ENCODE results near the gene HTT. TPM values are rescaled to one million over a fixed set of nuclear protein-coding genes. Genes with fewer than 3 reads are reported as not detected.
A peak's percentile ranks its signal among the peaks of the same experiment; 100 is the strongest.

HTT gene
- total RNA-seq, 4 donors from 2014 or later: 49.6 to 155 (median 83.1) TPM

- no peaks in the 10 kb centered on the region for H3K27me3 ChIP-seq
- no peak overlapping the region for H3K4me3 ChIP-seq (replicated peaks in 1 of 3)
- 92 to 93% methylated on average over 21 of the region's 21 CpGs for WGBS, 2 donors
- H3K4me1 ChIP-seq: no peaks in the 10 kb centered on the region
- H3K27ac ChIP-seq: no peak overlapping the region
- peaks cover 46 to 63% of the 10 kb centered on the region in 2 donors for H3K36me3 ChIP-seq
- H3K9me3 ChIP-seq: no peaks in the 10 kb centered on the region
- DNase-seq: no peak
- TF ChIP-seq POLR2A (IDR thresholded peaks at IDR 0.05) (no peak), CTCF (IDR thresholded peaks at IDR 0.05) (no peak)
- intact Hi-C loops (cut with DNase I): no loop called here
These were observed 159.1 kb downstream of the HTT start for GRCh38 chr4:3233391-3234071.

- Histone ChIP-seq H3K27ac (no peak overlapping the region), H3K4me1 (no peaks in the 10 kb centered on the region), H3K27me3 (no peaks in the 10 kb centered on the region), H3K9me3 (no peaks in the 10 kb centered on the region), H3K4me3 (replicated peaks in 1 of 3) (no peak overlapping the region), H3K36me3 (peaks cover 45 to 60% of the 10 kb centered on the region in 2 donors)
- TF ChIP-seq POLR2A (IDR thresholded peaks at IDR 0.05): no peak
- TF ChIP-seq CTCF (IDR thresholded peaks at IDR 0.05): no peak
- intact Hi-C loops (cut with DNase I): no loop called here
- peak in 1 of 2 donors; percentile 10 for DNase-seq
- 90 to 92% methylated on average over 18 of the region's 23 CpGs for WGBS, 2 donors
These were observed 159.9 kb downstream of the HTT start for GRCh38 chr4:3234171-3235029.

GRCh38 chr4:3235030-3235345 is 160.5 kb downstream of the HTT start:
- H3K27me3 ChIP-seq: no peaks in the 10 kb centered on the region
- no peaks in the 10 kb centered on the region for H3K4me1 ChIP-seq
- no peak for DNase-seq
- H3K27ac ChIP-seq: no peak overlapping the region
- no peaks in the 10 kb centered on the region for H3K9me3 ChIP-seq
- peaks cover 45 to 60% of the 10 kb centered on the region in 2 donors for H3K36me3 ChIP-seq
- 91 to 92% methylated on average over 13 to 14 of the region's 14 CpGs for WGBS, 2 donors
- H3K4me3 ChIP-seq (replicated peaks in 1 of 3): no peak overlapping the region
- no peak for TF ChIP-seq POLR2A (IDR thresholded peaks at IDR 0.05)
- TF ChIP-seq CTCF (IDR thresholded peaks at IDR 0.05): no peak
- intact Hi-C loops (cut with DNase I): no loop called here

- intact Hi-C loops (cut with DNase I): no loop called here
- Histone ChIP-seq H3K9me3 (no peaks in the 10 kb centered on the region), H3K4me3 (replicated peaks in 1 of 3) (no peak overlapping the region), H3K27me3 (no peaks in the 10 kb centered on the region), H3K27ac (no peak overlapping the region), H3K4me1 (no peaks in the 10 kb centered on the region), H3K36me3 (peaks cover 45 to 58% of the 10 kb centered on the region in 2 donors)
- DNase-seq: no peak
- TF ChIP-seq CTCF (IDR thresholded peaks at IDR 0.05) (no peak), POLR2A (IDR thresholded peaks at IDR 0.05) (no peak)
- WGBS, 2 donors: 87 to 92% methylated on average over 3 to 10 of the region's 11 CpGs
These were observed 161.1 kb downstream of the HTT start for GRCh38 chr4:3235581-3235980.

- no peaks in the 10 kb centered on the region for H3K4me1 ChIP-seq
- H3K36me3 ChIP-seq: peaks cover 47 to 54% of the 10 kb centered on the region in 2 donors
- no peaks in the 10 kb centered on the region for H3K9me3 ChIP-seq
- no peak overlapping the region for H3K4me3 ChIP-seq (replicated peaks in 1 of 3)
- intact Hi-C loops (cut with DNase I): no loop called here
- no peak overlapping the region for H3K27ac ChIP-seq
- H3K27me3 ChIP-seq: no peaks in the 10 kb centered on the region
- TF ChIP-seq POLR2A (IDR thresholded peaks at IDR 0.05): no peak
- TF ChIP-seq CTCF (IDR thresholded peaks at IDR 0.05): no peak
- 89 to 91% methylated on average over 8 to 9 of the region's 9 CpGs for WGBS, 2 donors
- DNase-seq: no peak
These were observed 161.9 kb downstream of the HTT start for GRCh38 chr4:3236326-3236878.
